OCI-LY3 (cell line): ENCODE measurements around the gene S100P.

Source experiments
- H2AFZ ChIP-seq: fragments of 200-600, 300-600 bp; shearing (Covaris generic); 2 replicates; pipeline ENCODE4 v1.6.0; 2014; ENCODE audit warnings: antibody characterized with exemption, low read depth, low read length
- H3K27ac ChIP-seq: fragments of 200-600, 300-600 bp; sonication (generic); 2 replicates; pipeline ENCODE4 v1.5.1; 2014; ENCODE audit warnings: mild to moderate bottlenecking, low read length, moderate library complexity, mixed read lengths
- H3K27me3 ChIP-seq: fragments of 200-600, 300-600 bp; sonication (generic); 2 replicates; pipeline ENCODE4 v1.6.1; 2014; ENCODE audit warnings: low read depth, low read length, mixed read lengths
- H3K36me3 ChIP-seq: fragments of 200-600, 300-600 bp; sonication (generic); replicated peaks from 2 replicates; pipeline ENCODE3; 2014; ENCODE audit warnings: low read depth, low read length, mixed read lengths
- H3K4me1 ChIP-seq: fragments of 300-600, 200-600 bp; sonication (generic); 2 replicates; pipeline ENCODE4 v1.6.1; 2014; ENCODE audit warnings: low read length, mixed read lengths
- H3K4me2 ChIP-seq: fragments of 200-600, 300-600 bp; sonication (generic); 2 replicates; pipeline ENCODE4 v1.6.1; 2014; ENCODE audit warnings: low read length, mixed read lengths
- H3K4me3 ChIP-seq: fragments of 300-600, 200-600 bp; sonication (generic); 2 replicates; pipeline ENCODE4 v1.5.1; 2014; ENCODE audit warnings: antibody characterized with exemption, mild to moderate bottlenecking, low read length, moderate library complexity
- H3K79me2 ChIP-seq: fragments of 300-600, 200-600 bp; shearing (Covaris generic); 2 replicates; pipeline ENCODE4 v1.6.1; 2014; ENCODE audit warnings: mild to moderate bottlenecking, low read length, mixed read lengths
- H3K9ac ChIP-seq: fragments of 300-600, 200-600 bp; shearing (Covaris generic); 2 replicates; pipeline ENCODE4 v1.6.0; 2014; ENCODE audit warnings: mild to moderate bottlenecking, low read length, moderate library complexity
- H3K9me3 ChIP-seq: fragments of 200-600, 300-600 bp; shearing (Covaris generic); 2 replicates; pipeline ENCODE4 v1.6.1; 2014; ENCODE audit warnings: low read length, mixed read lengths; ENCODE audit not compliant: insufficient read depth
- H4K20me1 ChIP-seq: fragments of 200-600, 300-600 bp; sonication (generic); 2 replicates; pipeline ENCODE4 v1.6.1; 2016; ENCODE audit warnings: low read length, mixed read lengths; ENCODE audit not compliant: insufficient read depth
- CTCF ChIP-seq: fragments of 200-600, 300-600 bp; sonication (generic); IDR thresholded peaks from 2 replicates; pipeline ENCODE4 v1.5.1; 2014; ENCODE audit warnings: antibody characterized with exemption, low read length, low read depth
- EZH2phosphoT487 ChIP-seq: fragments of 200-600 bp; shearing (Covaris generic); IDR thresholded peaks from 2 replicates; pipeline ENCODE4 v1.6.1; 2018; ENCODE audit warnings: antibody characterized with exemption, mixed run types, low read depth

The S100P gene

GRCh38 chr4:6731318-6731675, 37.6 kb downstream of the S100P start:
- no peak for TF ChIP-seq EZH2phosphoT487
- no peak for TF ChIP-seq CTCF
- Histone ChIP-seq H3K4me1 (no peaks in the 10 kb centered on the region), H3K36me3 (no peaks in the 10 kb centered on the region), H3K9ac (no peak overlapping the region), H3K4me3 (no peak overlapping the region), H3K27me3 (no peaks in the 10 kb centered on the region), H3K27ac (no peak overlapping the region), H3K9me3 (no peaks in the 10 kb centered on the region), H3K79me2 (no peaks in the 10 kb centered on the region), H2AFZ (no peak overlapping the region), H3K4me2 (no peak overlapping the region), H4K20me1 (no peaks in the 10 kb centered on the region)

- Histone ChIP-seq H3K36me3 (no peaks in the 10 kb centered on the region), H3K4me1 (no peaks in the 10 kb centered on the region), H3K4me3 (no peak overlapping the region), H3K27me3 (no peaks in the 10 kb centered on the region), H3K9me3 (no peaks in the 10 kb centered on the region), H4K20me1 (no peaks in the 10 kb centered on the region), H3K79me2 (no peaks in the 10 kb centered on the region), H3K27ac (no peak overlapping the region), H3K9ac (no peak overlapping the region), H3K4me2 (no peak overlapping the region), H2AFZ (no peak overlapping the region)
- TF ChIP-seq EZH2phosphoT487: no peak
- TF ChIP-seq CTCF: no peak
Measured at GRCh38 chr4:6731780-6732179, 38.1 kb downstream of the S100P start.

GRCh38 chr4:6732441-6733357, 39.0 kb downstream of the S100P start:
- no peak overlapping the region for H3K4me3 ChIP-seq
- no peaks in the 10 kb centered on the region for H3K36me3 ChIP-seq
- H3K4me1 ChIP-seq: no peaks in the 10 kb centered on the region
- no peak overlapping the region for H2AFZ ChIP-seq
- no peaks in the 10 kb centered on the region for H3K9me3 ChIP-seq
- no peak overlapping the region for H3K9ac ChIP-seq
- TF ChIP-seq EZH2phosphoT487 (no peak), CTCF (no peak)
- H3K27me3 ChIP-seq: no peaks in the 10 kb centered on the region
- no peaks in the 10 kb centered on the region for H3K79me2 ChIP-seq
- H3K4me2 ChIP-seq: no peak overlapping the region
- no peak overlapping the region for H3K27ac ChIP-seq
- H4K20me1 ChIP-seq: no peaks in the 10 kb centered on the region

GRCh38 chr4:6733358-6734164, 39.9 kb downstream of the S100P start:
- no peak overlapping the region for H2AFZ ChIP-seq
- H3K4me3 ChIP-seq: no peak overlapping the region
- H3K79me2 ChIP-seq: no peaks in the 10 kb centered on the region
- H3K9me3 ChIP-seq: no peaks in the 10 kb centered on the region
- H3K27me3 ChIP-seq: no peaks in the 10 kb centered on the region
- H3K27ac ChIP-seq: no peak overlapping the region
- no peaks in the 10 kb centered on the region for H4K20me1 ChIP-seq
- no peak for TF ChIP-seq CTCF
- no peak for TF ChIP-seq EZH2phosphoT487
- H3K36me3 ChIP-seq: no peaks in the 10 kb centered on the region
- no peak overlapping the region for H3K9ac ChIP-seq
- H3K4me2 ChIP-seq: no peak overlapping the region
- H3K4me1 ChIP-seq: no peaks in the 10 kb centered on the region
